HCT116 (cell line): Measurements from ENCODE around the gene ST6GALNAC5. TPM values are rescaled to one million over a fixed set of nuclear protein-coding genes. Genes with fewer than 3 reads are reported as not detected.

ENCODE experiments used
- ATAC-seq: fragments of 200-7000 bp; cut with Tn5 transposase; 2 replicates; pipeline ENCODE4 v1.9.1; 2020; ENCODE audit warnings: mild to moderate bottlenecking, moderate library complexity
- BruUV-seq: library from RNA; stranded (reverse); fragments of 400-500 nt; replicated peaks from 2 replicates; lab custom pipeline; 2021; lab: Mats Ljungman, UMichigan
- CTCF ChIA-PET: fragments of 300-600 bp; sonication (Branson Sonifier 250); formaldehyde crosslinking; loops from one replicate; lab custom pipeline; 2021; ENCODE audit warnings: antibody characterized with exemption; lab: Charles Lee
- POLR2A ChIA-PET: fragments of 300-600, 350-600 bp; sonication (Branson Sonifier 250); formaldehyde crosslinking; loops from one replicate; lab custom pipeline; 2021; ENCODE audit warnings: antibody characterized with exemption; lab: Charles Lee
- RAD21 ChIA-PET, 2 experiments: fragments of 300-600 bp; sonication (Branson Sonifier 250); formaldehyde crosslinking; loops; one replicate each; lab custom pipeline; 2023; ENCODE audit warnings: low total read pairs in 2 of 2; ENCODE audit not compliant: uncharacterized antibody in 2 of 2, unreplicated experiment in 2 of 2, low non-redundant PET in 1 of 2; lab: Charles Lee
- DNase-seq: peaks from one replicate; pipeline ENCODE4 v3.0.0-alpha.2; 2010; ENCODE audit warnings: low read depth, low spot score
- H2AFZ ChIP-seq: fragments of 200-600 bp; shearing (Covaris generic), sonication (generic); 2 replicates; pipeline ENCODE4 v1.6.1; 2017; ENCODE audit warnings: low read depth, mixed run types, mixed read lengths, antibody characterized with exemption, low read length; ENCODE audit not compliant: poor library complexity, severe bottlenecking
- H3K27ac ChIP-seq: 2 replicates; pipeline ENCODE4 v1.5.1; 2012; ENCODE audit warnings: low read depth, low read length
- H3K27me3 ChIP-seq: fragments of 200-600 bp; sonication (generic); 2 replicates; pipeline ENCODE4 v1.6.1; 2016; ENCODE audit warnings: mixed run types, low read length, mixed read lengths; ENCODE audit not compliant: insufficient read depth
- H3K36me3 ChIP-seq, 2 experiments: fragments of 200-500 bp in 1 of 2; fragments of 200-600 bp in 1 of 2; sonication (Bioruptor generic) in 1 of 2; sonication (generic) in 1 of 2; 2 replicates each; pipeline versions ENCODE4 v1.5.1 to v1.6.1; 2014 to 2016; ENCODE audit warnings: low read length in 2 of 2, inconsistent platforms in 1 of 2, mixed read lengths in 1 of 2, mixed run types in 1 of 2; ENCODE audit not compliant: insufficient read depth in 2 of 2, control insufficient read depth in 1 of 2
- H3K4me1 ChIP-seq, 2 experiments: fragments of 200-600 bp in 1 of 2; sonication (generic) in 1 of 2; 2 replicates each; pipeline versions ENCODE4 v1.5.1 to v1.6.1; 2012 to 2017; ENCODE audit warnings: low read length in 2 of 2, inconsistent platforms in 1 of 2, mild to moderate bottlenecking in 1 of 2, mixed read lengths in 1 of 2, mixed run types in 1 of 2, moderate library complexity in 1 of 2; ENCODE audit not compliant: insufficient read depth in 2 of 2, control insufficient read depth in 1 of 2
- H3K4me2 ChIP-seq: fragments of 200-600 bp; sonication (generic); 2 replicates; pipeline ENCODE4 v1.6.1; 2017; ENCODE audit warnings: mixed run types, low read length, mixed read lengths
- H3K4me3 ChIP-seq, 2 experiments: fragments of 200-600 bp in 1 of 2; sonication (generic) in 1 of 2; replicated peaks in 1 of 2; 2 replicates each; pipeline ENCODE4 v1.5.1; 2011 to 2016; ENCODE audit warnings: low read length in 2 of 2, control low read depth in 1 of 2, low read depth in 1 of 2, mild to moderate bottlenecking in 1 of 2, mixed read lengths in 1 of 2, mixed run types in 1 of 2
- H3K79me2 ChIP-seq: fragments of 200-600 bp; sonication (generic); 2 replicates; pipeline ENCODE4 v1.6.1; 2017; ENCODE audit warnings: mild to moderate bottlenecking, mixed run types, low read length, moderate library complexity, mixed read lengths; ENCODE audit not compliant: insufficient read depth
- H3K9ac ChIP-seq: fragments of 200-600 bp; sonication (generic); 2 replicates; pipeline ENCODE4 v1.6.1; 2016; ENCODE audit warnings: low read length, mixed read lengths
- H3K9me2 ChIP-seq: fragments of 200-600 bp; sonication (generic), shearing (Covaris generic); 2 replicates; pipeline ENCODE4 v1.6.1; 2017; ENCODE audit warnings: mixed run types, mild to moderate bottlenecking, moderate library complexity; ENCODE audit not compliant: insufficient read depth
- H3K9me3 ChIP-seq, 2 experiments: fragments of 200-500 bp in 1 of 2; fragments of 200-600 bp in 1 of 2; sonication (Bioruptor generic) in 1 of 2; sonication (generic) in 1 of 2; 2 replicates each; pipeline ENCODE4 v1.6.1; 2014 to 2017; ENCODE audit warnings: low read length in 2 of 2, mixed read lengths in 2 of 2, inconsistent platforms in 1 of 2, low read depth in 1 of 2, mild to moderate bottlenecking in 1 of 2, mixed run types in 1 of 2, moderate library complexity in 1 of 2; ENCODE audit not compliant: control insufficient read depth in 1 of 2, insufficient read depth in 1 of 2
- H4K20me1 ChIP-seq: fragments of 200-600 bp; sonication (generic), shearing (Covaris generic); 2 replicates; pipeline ENCODE4 v1.6.1; 2017; ENCODE audit warnings: mixed run types, mild to moderate bottlenecking, moderate library complexity; ENCODE audit not compliant: insufficient read depth
- EZH2 ChIP-seq: fragments of 200-600 bp; sonication (generic); IDR thresholded peaks from 2 replicates; pipeline ENCODE4 v1.6.1; 2017; ENCODE audit warnings: antibody characterized with exemption, mixed run types
- POLR2AphosphoS5 ChIP-seq: IDR thresholded peaks from 2 replicates; pipeline ENCODE4 v1.6.1; 2011; ENCODE audit warnings: mild to moderate bottlenecking, low read depth, low read length, moderate library complexity
- SIN3A ChIP-seq: IDR thresholded peaks from 2 replicates; pipeline ENCODE4 v1.6.1; 2012; ENCODE audit warnings: low read depth
- TCF7L2 ChIP-seq: IDR thresholded peaks from 2 replicates; pipeline ENCODE4 v1.7.0; 2011; ENCODE audit warnings: borderline replicate concordance, inconsistent platforms; ENCODE audit not compliant: insufficient read depth, insufficient read length; ENCODE audit errors: extremely low read depth
- intact Hi-C: fragments of 100-400 bp; cut with micrococcal nuclease; formaldehyde crosslinking; loops from 2 replicates; pipeline ENCODE4 v1.10.0; 2022
- microRNA-seq: library from miRNA; unstranded; fragments of <30 nt; microRNA quantifications from one replicate; pipeline ENCODE4, GENCODE V29; 2016; ENCODE audit warnings: borderline number of aligned reads
- total RNA-seq: library from RNA; stranded (reverse); gene quantifications from one replicate; pipeline ENCODE4 v1.2.1, GENCODE V29; 2021; ENCODE audit not compliant: unreplicated experiment

Gene ST6GALNAC5
- total RNA-seq, 1 experiment from 2014 or later: 1.2 TPM

DNA sequence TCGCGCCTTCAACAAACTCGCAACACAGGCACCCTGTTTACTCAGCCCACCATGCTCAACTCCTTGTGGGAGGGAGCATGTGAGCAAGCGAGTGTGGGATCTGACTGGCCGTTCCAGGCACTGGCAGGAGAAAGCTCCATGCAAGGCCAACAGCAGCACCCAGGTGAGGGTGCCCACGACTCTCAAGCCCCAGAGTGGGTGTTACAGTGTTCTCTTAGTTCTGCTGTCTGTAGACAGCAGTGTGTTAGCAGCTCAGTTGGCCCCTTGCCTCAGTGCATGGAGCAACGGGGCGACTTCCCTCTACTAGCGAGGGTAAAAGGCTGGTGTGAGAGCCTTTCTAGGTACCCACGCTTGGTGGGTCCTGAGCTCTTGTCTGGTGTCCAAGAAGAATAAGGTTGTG, 237.4 kb downstream of the ST6GALNAC5 start:
- no peak for ATAC-seq
- TF ChIP-seq POLR2AphosphoS5 (no peak), TCF7L2 (no peak), EZH2 (no peak), SIN3A (no peak)
- POLR2A ChIA-PET: no interaction called here

More for the DNA sequence above, 237.4 kb downstream of the ST6GALNAC5 start:
- Histone ChIP-seq H3K9me3 (no peaks in the 10 kb centered on the region), H3K9ac (no peak overlapping the region), H3K27me3 (no peaks in the 10 kb centered on the region), H3K36me3 (no peaks in the 10 kb centered on the region), H4K20me1 (no peaks in the 10 kb centered on the region), H3K4me3 (no peak overlapping the region), H3K4me2 (no peak overlapping the region), H3K79me2 (no peaks in the 10 kb centered on the region), H3K27ac (no peak overlapping the region), H3K9me2 (no peaks in the 10 kb centered on the region), H3K4me1 (peaks cover 2 to 3% of the 10 kb centered on the region in 2 experiments; a peak in 1 of 4 replicates), H2AFZ (no peak overlapping the region)
- BruUV-seq: no TSS peak
- intact Hi-C loops: no loop called here
- ChIA-PET CTCF (no interaction called here), RAD21 (no interaction called here)
- no peak for DNase-seq

Small RNA genes within 50 kb of the gene (microRNA-seq; reads per million reads assigned to microRNA genes)
- gene MIR7156: not detected
